GM10248 (cell line): ENCODE measurements around the gene HMOX1.

ENCODE experiments used
- CTCF ChIA-PET: fragments of 300-600 bp; sonication (Branson Sonifier 250); formaldehyde crosslinking; extraction: SDS; loops from one replicate; lab custom pipeline; 2021; ENCODE audit warnings: antibody characterized with exemption; lab: Yijun Ruan, JAX
- POLR2A ChIA-PET: fragments of 350-650 bp; sonication (Branson Sonifier 250); formaldehyde crosslinking; extraction: SDS; loops from one replicate; lab custom pipeline; 2020; ENCODE audit warnings: antibody characterized with exemption; lab: Yijun Ruan, JAX
- DNase-seq: peaks from one replicate; pipeline ENCODE4 v3.0.0; 2012; ENCODE audit errors: extremely low spot score
- TF ChIP-seq, protein P1 (sequence below): IDR thresholded peaks from 2 replicates; pipeline ENCODE4 v1.5.1; 2012; ENCODE audit warnings: mild to moderate bottlenecking, low read depth; ENCODE audit errors: extremely low read depth, missing control alignments, control extremely low read depth

The HMOX1 gene

DNA sequence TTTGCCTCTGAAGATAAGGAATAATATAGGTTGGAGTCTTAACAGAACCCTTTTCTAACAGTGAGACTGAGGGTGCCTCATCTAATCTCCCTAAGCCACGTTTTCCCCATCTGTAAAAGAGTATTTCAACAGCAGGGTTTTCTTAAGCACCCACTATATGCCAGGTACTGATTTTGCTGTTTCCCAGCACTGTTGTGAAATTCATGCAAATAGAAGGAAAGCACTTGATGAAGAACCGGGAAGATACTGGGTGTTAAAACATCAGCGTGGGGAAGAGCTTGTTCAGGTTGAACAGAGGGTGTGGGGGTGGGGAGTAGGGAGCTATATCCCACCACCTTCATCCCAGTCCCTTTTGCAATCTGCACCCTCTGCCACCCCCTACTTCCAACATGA lies 2.8 kb downstream of the HMOX1 start:
- ChIA-PET CTCF (interaction anchor here (1.3 to 2.0 kb wide), 4 partner anchors 11 to 33 kb away, joined by 3 to 6 read pairs (median 4); no protein-coding TSS in a partner anchor), POLR2A (no interaction called here)
- DNase-seq = no peak
- TF ChIP-seq, protein P1, sequence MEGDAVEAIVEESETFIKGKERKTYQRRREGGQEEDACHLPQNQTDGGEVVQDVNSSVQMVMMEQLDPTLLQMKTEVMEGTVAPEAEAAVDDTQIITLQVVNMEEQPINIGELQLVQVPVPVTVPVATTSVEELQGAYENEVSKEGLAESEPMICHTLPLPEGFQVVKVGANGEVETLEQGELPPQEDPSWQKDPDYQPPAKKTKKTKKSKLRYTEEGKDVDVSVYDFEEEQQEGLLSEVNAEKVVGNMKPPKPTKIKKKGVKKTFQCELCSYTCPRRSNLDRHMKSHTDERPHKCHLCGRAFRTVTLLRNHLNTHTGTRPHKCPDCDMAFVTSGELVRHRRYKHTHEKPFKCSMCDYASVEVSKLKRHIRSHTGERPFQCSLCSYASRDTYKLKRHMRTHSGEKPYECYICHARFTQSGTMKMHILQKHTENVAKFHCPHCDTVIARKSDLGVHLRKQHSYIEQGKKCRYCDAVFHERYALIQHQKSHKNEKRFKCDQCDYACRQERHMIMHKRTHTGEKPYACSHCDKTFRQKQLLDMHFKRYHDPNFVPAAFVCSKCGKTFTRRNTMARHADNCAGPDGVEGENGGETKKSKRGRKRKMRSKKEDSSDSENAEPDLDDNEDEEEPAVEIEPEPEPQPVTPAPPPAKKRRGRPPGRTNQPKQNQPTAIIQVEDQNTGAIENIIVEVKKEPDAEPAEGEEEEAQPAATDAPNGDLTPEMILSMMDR = no peak

DNA sequence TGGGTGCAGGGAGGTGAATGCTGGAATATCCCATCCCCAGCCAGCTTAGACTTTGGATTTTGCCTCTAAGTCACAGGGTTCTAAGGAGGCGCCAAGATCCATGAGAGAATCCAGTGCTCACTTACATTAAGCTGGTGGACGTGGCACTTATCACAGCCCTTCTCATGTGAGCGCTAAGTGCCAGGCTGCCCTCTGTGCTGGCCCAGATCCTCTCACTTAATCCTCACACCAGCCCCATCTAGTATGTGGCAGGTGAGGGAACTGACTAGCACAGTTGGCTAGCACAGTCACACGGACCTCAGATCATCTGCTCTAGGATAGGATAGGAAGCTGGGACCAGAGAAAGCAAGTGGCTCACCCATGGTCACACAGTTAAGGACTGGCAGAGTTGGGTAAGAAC lies 3.6 kb downstream of the HMOX1 start:
- POLR2A ChIA-PET = no interaction called here
- TF ChIP-seq, protein P1 = no peak
- DNase-seq = no peak
- CTCF ChIA-PET = interaction anchor here (1.0 to 2.0 kb wide), 7 partner anchors 10 to 128 kb away, joined by 3 to 6 read pairs (median 3); partner anchors contain the start of gene HMGXB4

DNA sequence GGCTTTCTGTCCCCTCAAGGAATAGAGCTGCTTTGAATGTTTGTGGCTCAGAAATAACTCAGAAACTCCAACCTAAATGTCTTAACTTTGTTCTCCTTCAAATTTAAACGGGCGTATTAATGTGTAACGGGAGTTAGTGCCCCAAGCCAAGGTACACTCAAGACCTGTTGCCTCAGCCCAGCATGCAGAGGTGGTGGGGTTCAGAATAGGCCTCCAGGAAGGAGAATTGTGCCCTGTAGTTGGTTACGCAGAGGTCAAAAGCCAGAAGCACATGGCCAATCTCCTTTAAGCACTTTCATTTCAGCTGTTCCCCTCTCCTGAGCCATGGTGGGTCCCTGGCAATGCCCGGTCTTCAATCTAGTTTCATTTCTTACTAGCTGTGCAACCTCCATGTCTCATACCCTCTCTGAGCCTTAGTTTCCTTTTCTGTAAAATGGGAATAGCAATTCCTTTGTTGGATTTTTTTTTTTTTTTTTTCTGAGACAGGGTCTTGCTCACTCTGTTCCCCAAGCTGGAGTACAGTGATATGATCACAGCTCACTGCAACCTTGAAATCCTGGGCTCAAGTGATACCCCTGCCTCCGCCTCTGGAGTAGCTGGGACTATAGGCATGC lies 4.2 kb downstream of the HMOX1 start:
- CTCF ChIA-PET = interaction anchor here (1.0 to 2.0 kb wide), 7 partner anchors 9 to 128 kb away, joined by 3 to 6 read pairs (median 3); partner anchors contain the start of gene HMGXB4

DNA sequence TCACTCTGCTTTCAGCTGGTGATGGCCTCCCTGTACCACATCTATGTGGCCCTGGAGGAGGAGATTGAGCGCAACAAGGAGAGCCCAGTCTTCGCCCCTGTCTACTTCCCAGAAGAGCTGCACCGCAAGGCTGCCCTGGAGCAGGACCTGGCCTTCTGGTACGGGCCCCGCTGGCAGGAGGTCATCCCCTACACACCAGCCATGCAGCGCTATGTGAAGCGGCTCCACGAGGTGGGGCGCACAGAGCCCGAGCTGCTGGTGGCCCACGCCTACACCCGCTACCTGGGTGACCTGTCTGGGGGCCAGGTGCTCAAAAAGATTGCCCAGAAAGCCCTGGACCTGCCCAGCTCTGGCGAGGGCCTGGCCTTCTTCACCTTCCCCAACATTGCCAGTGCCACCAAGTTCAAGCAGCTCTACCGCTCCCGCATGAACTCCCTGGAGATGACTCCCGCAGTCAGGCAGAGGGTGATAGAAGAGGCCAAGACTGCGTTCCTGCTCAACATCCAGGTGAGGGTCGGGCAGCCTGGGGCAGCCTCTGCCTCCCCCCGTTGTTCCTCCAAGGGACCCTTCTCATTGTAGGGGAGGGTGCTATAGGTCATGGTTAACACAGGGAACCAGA lies 5.9 kb downstream of the HMOX1 start:
- TF ChIP-seq, protein P1 = no peak
- CTCF ChIA-PET = interaction anchor here (0.6 to 2.3 kb wide), 3 partner anchors 11 to 36 kb away, joined by 3 to 11 read pairs (median 3); no protein-coding TSS in a partner anchor
- POLR2A ChIA-PET = interaction anchor here (0.6 kb wide), 1 partner anchor 9 kb away, joined by 4 read pairs; no protein-coding TSS in a partner anchor
- no peak for DNase-seq

More for the DNA sequence above, 4.2 kb downstream of the HMOX1 start:
- DNase-seq = no peak
- POLR2A ChIA-PET = no interaction called here
- TF ChIP-seq, protein P1 = no peak

DNA sequence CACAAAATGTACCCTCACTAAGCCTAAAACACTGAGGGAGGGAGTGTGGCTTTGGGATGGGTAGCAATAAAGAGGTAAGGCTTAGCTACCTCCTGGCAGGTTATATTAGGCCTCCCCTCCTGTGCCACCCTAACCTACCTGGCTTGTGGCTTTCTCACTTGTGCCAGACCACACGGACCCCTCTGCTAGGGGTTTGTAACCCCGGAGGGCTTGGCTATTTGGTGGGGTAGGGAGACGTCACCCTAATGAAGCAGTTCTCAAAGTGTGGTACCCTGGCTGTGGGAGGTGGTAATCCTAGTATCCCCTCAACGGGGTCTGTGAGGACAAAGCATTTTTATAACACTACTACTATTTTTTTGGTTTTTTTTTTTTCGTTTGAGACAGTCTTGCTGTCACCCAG lies 10.0 kb downstream of the HMOX1 start:
- CTCF ChIA-PET = interaction anchor here (0.8 to 2.7 kb wide), 2 partner anchors 20 to 21 kb away, joined by 3 to 10 read pairs; no protein-coding TSS in a partner anchor
- POLR2A ChIA-PET = no interaction called here
- TF ChIP-seq, protein P1 = no peak
- DNase-seq = no peak

DNA sequence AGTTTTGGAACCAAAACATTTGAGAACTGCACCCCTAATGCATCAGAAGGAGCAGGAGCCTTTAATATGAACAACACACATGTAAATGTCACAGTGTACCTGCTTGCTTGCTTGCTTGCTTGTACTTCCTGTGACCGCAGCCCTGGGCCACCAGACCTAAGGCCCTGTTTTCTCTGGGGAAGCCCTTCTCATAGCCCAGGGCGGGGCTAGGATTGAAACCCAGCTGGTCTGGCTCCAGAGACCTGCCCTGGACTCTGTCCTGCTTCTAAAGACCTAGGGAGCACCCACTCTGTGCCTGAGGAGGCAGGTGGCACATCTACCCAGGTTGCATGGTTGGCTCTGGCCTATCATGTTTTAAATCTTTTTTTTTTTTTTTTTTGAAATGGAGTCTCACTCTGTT lies 11.5 kb downstream of the HMOX1 start:
- DNase-seq = no peak
- CTCF ChIA-PET = interaction anchor here (1.4 to 2.7 kb wide), 3 partner anchors 10 to 18 kb away, joined by 3 to 10 read pairs (median 5); no protein-coding TSS in a partner anchor
- POLR2A ChIA-PET = interaction anchor here (0.6 to 1.1 kb wide), 2 partner anchors 15 to 18 kb away, joined by 3 read pairs; no protein-coding TSS in a partner anchor
- TF ChIP-seq, protein P1 = no peak
